ENCODE measurements around the gene TCN2.
"Not testable (repeated sequence)": the region's sequence is repeated elsewhere in the genome, so short reads cannot be mapped to it uniquely, and the experiment has no call there.

TCN2 gene

DNA sequence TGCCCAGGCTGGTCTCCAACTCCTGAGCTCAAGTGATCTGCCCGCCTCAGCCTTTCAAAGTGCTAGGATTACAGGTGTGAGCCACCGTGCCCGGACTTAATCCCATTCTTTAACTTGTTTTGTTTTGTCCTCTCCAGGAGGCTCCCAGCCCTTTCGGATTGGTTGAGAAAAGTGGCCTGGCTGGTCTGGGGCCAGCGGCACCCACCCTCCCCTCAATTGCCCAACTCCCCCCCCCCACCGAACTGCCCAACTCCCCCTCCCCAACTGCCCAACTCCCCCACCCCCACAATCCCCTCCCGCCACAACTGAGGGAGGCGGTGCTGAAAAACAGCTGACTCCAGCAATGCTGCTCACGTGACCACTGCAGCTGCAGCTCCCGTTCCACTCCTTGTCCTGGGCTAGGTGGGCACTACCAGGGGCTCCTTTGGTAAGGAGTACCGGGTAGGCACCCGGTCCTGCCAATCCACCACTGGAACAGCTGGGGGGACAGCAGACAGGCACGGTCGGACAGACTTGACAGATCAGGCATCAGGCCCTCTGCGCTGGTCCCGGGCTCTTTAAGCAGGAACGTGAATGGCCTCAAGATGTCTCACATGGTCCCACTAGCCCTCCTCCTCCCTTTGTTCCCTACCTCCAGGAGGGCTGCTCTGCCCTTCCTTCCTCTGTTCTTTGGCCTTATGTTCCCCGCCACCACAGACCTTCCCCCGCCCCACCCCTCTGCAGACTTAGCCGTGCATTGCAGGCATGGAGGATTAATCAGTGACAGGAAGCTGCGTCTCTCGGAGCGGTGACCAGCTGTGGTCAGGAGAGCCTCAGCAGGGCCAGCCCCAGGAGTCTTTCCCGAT lies at the start of gene TCN2:
Gene TCN2, plus strand, starts transcription at position 720 of the 845 bp plus-strand sequence. CDS start 158 bp downstream, outside the sequence.
- no peak for FAIRE-seq

DNA sequence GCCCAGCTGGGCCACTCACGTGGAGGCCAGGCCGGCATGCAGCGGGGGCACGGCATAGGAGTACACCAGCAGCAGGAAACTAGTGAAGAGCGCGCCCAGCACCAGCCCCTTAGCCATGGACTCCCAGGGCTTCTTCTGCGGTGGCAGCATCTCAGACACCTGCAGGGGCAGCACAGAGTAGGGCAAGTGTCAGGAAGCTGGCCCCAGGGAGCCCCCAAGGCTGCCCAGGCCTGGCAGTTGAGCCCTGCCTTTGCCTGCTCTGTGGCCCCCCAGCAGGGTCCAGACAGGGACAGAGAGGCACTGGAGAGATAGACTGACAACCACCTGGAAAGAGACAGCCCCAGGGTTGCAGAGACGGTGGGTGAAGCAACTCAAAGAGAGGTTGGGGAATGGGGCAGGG lies 49.7 kb upstream of the TCN2 start:
- no peak for FAIRE-seq

DNA sequence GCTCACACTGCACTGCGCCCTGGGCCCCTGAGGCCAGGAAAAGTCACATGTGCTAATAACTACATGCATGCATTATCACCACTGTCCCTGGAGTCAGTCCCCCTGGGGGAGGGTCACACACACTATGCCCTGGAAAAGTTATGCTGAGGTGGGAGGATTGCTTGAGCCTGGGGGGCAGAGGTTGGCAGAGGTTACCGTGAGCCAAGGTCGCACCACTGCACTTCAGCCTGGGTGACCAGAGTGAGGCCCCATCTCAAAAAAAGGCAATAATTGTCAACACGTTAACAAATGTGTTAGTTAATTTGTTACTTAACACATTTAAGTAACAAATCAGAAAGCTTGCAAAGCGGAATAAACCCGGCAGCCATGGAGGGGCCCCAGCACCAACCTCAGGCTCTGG lies 47.1 kb upstream of the TCN2 start:
- FAIRE-seq: no peak

DNA sequence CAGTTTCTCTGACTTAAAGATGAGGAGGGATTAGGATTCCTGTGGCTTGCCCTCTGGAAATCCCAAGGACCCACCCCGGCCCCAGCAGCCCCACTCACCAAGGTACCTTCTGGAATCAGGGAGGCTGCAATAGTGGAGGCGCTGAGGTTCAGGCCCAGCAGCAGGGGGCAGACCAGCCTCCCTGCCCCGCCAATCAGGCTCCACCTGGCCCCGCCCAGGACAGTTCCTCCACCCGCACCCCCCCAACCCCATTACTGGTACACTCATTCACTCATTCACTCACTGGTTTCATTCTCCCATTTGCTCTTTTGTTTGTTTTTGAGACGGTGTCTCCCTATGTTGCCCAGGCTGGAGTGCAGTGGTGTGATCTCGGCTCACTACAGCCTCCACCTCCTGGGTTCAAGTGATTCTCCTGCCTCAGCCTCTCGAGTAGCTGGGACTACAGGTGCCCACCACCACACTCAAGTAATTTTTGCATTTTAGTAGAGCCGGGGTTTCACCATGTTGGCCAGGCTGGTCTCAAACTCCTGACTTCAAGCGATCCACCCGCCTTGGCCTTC lies 46.3 kb upstream of the TCN2 start:
- not testable (repeated sequence) for FAIRE-seq

DNA sequence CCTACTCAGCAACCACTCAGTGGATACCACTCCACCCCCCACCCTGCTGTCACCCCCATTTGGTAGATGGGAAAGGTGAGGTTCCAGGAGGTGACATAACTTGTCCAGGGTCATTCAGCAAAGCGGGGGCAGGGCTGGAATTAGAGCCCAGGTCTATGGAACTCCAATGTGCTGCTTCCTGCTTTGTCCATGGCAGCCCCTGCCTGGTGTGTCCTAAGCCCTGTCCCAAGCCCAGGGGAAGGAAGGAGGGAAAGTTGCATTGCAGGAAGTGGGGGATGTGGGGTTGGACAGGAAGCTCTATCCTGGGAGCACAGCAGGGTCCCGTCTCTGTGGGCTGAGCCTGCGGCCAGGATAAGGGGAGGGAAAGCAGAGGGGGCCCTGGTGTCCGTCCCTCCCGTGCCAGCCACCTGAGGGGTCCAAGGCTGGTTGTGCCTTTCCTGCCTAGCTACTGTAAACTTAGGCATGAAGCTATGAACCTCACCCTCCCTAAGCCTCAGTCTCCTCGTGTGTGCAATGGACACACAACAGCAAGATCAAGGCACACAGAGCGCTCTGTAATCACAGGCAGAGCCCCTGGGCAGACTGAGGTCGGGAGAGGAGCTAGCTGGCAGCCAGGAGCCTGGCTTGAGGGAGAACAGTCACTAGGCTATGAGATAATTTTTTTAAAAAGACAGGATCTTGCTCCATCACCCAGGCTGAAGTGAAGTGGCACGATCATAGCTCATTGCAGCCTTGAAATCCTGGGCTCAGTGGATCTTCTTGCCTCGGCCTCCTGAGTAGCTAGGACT lies 45.4 kb upstream of the TCN2 start:
- no peak for FAIRE-seq

DNA sequence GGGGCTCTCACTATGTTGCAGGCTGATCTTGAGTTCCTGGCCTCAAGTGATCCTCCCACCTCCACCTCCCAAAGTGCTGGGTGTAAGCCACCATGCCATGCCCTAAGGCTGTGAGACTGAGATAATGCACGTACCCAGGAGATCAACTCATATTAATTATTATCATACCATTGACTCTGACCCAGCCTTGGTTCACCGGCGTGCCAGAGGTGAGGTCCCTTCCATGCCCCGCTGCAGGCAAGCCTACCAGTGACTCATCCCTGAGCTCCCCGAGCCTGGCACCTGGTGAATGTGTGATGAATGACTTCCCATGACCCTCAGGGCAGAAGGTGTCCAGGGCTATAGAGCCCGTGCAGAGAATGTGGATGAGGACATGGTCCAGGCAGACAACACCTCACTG lies 44.6 kb upstream of the TCN2 start:
- FAIRE-seq: no peak

DNA sequence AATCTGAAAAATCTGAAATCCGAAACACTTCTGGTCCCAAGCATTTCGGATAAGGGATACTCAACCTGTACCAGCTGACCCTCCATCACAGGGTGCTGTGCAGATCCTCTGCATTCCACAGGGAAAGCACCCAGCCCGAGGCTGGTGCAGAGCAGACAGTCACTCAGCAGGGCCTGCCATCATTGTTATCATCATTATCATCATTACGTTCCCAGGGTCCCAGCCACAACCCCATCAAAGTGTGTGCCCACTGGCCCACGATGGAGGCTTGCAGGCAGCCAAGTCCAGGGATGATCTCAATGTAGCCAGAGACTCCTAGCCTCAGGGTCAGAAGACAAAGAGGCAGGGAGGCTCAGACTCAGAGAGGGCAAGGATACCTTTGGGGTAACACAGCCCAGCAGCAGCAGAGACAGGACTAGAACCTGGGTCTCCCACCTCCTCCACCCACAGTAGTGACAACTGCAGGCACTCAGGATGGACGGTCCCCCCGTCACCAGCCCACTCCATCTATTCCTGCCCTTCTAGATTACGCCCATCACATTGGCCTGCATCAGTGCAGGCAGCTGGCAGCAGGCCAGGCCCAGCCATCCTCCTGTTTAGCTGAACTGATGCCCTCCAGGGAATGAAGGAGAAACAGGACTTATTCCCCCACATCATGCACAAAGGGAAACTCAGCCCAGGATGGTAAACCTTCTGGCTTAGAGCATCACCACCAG lies 42.8 kb upstream of the TCN2 start:
- no peak for FAIRE-seq

DNA sequence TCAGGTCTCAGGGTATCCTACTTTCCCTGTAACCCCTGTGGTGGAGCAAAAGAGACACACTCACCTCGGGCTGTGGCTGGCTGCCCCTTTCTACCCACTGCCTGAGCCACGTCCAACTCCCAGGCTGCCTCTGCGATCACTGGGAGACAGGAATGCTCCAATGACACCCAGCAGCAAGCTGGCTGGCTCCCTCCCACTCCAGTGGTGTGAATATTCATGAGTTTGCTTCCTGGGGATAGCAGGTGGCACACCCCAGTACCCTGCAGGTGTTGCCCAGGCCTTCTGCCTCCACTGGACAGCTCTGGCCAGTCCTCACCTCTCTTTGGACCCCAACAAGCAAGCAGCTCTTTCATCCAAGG lies 42.2 kb upstream of the TCN2 start:
- FAIRE-seq: no peak

DNA sequence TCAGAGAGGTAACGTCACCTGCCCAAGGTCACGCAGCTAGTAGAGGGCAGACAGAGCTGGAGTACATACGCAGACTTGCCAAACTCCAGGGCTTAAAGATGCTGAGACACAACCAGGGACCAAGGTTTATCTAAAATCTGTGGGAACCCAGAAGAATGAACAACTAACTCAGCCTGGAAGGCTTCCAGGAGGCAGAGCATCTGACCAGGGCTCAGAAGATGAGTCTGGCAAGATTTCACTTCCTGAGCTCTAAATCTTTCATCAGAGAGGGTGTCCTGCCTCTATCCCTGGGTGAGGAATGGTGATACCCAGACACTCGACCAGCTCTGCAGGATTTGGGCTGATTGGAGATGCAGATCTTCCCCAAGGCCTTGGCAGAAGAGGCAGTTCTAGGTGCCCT lies 41.6 kb upstream of the TCN2 start:
- FAIRE-seq: no peak

DNA sequence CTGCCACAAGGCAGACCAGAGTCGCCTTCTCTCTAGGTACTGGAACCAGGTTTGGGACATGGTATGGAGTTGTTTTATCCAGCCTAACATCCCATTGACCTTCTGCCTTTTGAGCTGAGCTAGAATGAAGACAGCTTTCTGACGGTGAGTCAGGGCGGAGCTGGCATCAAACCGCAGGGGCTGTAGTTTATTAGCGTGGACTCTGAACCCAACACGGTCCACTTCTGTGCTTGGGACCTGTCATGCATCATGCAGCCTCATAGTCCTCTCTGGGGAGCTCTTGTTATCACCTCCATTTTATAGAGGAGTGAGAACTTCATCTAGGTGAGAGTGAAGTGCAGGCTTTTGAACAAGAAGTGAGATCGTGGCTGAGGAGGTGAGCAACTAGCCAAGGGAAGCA lies 40.8 kb upstream of the TCN2 start:
- no peak for FAIRE-seq

DNA sequence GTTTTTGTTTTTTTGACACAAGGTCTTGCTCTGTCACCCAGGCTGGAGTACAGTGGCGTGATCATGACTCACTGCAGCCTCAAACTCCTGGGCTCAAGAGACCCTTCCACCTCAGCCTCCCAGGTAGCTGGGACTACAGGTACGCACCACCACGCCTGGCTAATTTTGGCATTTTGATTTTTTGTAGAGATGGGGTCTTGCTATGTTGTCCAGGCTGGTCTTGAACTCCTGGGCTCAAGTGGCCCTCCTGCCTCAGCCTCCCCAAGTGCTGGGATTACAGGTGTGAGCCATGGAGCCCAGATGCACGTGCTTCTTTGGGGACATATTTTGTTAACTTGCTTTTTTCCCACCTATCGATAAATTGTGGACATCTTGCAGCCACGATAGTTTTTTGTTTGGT lies 39.7 kb upstream of the TCN2 start:
- FAIRE-seq: not testable (repeated sequence)

DNA sequence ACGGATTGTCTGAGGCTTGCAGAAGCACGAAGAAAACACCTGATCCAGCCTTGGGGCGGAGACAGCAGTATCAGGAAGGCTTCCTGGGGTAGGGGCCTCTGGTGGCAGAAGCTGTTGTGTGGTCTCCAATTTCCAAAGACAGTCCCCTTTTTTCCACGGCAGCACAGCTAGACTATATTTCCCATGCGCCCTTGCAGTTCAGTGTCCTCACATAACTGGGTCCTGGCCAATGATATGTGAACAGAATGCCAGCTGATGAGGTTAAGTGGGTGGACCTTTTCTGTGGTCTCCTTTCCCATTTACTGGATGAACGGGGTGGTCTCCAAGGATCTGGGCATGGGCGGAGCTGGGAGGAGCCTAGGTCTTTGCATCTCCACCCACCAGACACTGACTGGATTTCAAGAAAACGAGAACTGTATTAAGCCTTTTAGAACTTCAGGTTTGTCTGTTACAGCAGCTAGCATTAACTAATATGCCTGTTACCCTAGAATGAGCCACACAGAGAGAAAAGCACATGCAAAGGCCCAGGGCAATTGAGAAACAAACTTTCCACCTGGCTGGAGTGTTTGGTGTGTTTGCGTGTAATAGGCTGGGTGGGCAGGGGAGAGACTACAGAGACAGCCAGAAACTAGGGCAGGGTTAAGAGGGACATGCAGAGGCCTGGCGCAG lies 38.7 kb upstream of the TCN2 start:
- no peak for FAIRE-seq

DNA sequence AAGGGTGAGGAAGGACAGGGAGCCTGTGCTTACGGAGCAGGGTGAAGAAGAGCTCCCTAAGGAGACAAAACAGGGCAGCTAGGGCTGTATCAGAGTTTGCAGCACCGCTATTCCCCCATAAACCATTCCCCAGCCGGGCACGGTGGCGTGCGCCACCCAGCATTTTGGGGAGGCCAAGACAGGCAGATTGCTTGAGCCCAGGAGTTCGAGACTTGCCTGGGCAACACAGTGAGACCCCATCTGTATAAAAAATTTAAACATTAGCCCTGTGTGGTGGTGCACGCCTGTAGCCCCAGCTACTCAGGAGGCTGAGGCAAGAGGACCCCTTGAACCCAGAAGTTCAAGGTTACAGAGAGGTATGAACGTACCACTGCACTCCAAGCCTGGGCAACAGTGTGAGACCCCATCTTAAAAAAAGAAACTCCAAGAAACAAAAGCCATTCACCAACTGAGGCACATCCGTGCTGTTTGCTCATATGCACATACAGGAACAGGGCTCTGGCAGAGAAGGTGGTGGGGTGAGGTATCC lies 37.2 kb upstream of the TCN2 start:
- FAIRE-seq: no peak

DNA sequence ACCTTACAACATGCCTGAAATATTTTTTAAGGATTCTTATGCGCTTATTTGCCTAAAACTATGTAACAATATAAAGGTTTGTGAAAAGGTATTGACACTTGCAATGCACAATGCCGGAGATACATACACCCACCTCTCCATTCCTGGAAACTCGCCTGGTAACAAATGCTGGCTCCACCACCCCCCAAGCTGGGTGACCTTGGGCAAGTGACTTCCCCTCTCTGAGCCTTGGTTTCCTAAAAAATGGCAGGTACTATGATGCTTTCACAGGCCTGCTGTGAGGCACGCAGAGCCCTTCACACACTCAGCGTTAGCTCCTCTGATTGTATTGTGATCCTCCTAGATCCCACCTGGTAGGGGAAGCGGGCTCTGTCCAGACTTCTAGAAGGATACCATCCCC lies 34.8 kb upstream of the TCN2 start:
- no peak for FAIRE-seq

DNA sequence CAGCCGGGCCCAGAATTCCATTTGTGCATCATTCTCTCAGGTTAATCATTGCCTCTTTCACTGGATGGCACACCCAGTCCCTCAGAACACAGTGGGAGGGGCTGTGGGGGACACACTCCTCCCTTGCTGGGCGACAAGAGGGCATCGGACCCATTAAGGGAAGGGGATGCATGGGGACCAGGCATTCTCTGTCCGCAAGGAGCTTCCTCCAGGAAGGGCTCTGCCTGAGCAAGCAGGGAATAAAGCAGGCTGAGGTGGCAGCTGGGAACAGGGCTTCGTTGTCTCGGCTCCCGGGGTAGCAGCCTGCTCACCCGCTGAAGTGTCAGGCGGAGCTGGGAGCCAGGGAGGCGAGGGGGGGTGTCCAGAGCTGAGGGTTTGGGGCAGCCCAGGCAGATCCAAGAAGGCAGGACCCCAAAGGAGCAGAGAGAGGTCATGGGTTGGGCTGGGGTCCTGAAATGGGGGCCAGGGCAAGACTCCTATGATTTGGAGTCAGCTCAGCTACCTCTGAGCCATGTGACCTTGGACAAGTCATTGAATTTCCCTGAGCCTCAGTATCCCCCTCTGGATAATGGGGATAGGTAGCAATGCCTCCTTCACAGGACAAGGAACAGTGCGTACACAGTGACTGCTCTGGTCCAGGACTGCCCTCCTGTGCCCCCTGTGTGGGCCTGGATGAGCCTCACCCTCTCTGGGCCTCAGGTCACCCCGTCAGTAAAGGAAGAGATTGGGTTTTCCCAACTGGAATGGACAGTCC lies 34.0 kb upstream of the TCN2 start:
- FAIRE-seq: no peak

DNA sequence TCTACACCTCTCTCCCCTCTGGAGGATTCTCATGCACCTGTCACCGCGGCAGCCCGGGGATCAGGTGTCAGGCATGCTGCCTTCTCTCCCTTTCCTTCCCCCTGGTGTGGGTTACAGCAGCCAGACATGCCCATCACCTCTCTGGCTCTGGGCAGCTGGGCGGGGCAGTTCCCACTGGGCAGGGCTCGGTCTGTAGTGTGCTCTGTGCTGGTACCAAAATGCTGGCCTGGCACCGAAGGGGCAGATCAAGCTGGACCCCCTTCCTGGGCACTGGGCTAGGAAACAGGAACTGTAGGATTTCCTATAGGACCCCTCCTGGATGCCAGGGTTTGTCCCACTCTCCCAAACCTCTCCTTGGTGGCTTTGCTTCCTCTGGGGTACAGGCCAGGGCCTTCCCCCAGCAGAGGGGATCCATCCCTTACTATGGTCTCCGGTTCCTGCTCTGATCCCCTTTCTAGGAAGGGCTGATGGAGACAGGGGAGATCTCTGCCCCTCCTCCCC lies 33.3 kb upstream of the TCN2 start:
- FAIRE-seq: no peak

DNA sequence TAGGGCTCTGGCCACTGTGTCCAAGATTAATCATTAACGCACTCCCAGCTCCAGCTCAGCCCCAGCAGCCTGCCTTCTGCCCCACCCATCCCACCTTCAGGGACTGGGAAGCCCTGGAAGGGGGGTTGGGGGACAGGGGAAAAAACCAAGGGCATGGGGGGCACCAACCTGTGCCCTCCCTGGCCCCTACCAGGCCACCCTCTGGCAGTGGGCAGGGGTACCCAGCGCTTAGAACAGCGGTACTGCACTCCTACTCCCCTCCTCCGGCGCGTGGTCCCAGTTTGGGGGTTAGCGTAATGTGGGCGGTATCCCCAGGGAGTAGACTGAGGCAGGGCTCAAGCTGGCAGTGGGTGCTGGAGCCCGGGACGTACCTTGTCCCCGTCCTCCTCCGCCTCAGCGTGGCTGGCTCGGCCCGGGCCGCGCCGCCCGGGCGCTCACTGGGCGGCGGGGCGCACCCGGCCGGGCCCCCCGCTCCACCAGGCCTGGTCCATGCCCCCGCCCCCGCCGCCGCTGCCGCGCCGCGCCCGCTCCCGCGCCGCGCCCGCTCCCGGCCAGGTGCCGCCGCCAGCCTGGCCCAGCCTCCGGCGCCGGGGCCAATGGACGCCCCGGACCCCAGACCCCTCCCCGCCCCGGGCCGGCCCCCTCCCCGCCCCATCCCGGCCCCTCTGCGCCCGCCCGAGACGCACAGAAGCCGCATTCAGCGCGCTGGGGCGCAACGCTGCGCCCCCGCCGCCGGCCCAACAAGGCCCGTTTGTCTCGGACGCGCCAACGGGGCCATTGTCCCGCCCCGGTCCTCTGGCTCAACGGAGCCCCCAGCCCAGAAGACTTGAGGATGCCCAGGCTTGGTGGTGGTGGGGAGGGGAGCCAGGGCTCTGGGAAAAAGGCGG lies 32.6 kb upstream of the TCN2 start, which contains the start of gene GAL3ST1:
Gene GAL3ST1, minus strand, starts transcription at position 571 of the 887 bp plus-strand sequence. CDS start 17,273 bp downstream, outside the sequence.
- no peak for FAIRE-seq

DNA sequence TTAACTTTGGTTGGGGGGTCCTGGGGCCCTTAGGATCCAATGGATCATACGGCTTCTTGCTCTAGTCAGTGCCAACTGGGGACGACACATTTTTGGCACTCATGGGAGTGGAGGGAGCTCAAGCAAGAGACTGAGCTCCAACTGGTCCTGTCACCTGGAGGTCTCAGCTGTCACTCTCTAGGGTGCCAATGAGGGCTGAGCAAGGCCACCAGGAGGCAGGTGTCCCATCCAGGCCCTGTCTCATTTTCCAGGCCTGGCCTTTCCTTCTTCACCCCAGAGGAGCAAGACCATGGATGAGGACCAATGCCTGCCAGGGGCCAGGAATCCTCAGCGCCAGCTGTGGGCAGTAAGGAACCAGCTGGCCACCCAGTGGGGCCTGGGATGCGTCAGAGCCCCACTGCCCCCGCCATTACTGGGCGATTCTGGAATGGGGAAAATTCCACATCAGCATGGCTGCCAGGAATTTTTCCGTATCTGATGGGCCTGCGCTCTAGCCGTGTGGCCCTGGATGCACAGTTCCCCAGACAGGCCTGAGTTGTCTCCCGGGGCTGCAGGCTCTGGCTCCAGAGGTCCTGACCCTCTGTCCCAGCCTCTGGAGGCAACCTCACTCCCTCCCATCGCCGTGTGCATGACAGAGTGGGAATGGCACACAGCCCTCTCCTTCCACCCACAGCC lies 31.8 kb upstream of the TCN2 start:
- FAIRE-seq: no peak

DNA sequence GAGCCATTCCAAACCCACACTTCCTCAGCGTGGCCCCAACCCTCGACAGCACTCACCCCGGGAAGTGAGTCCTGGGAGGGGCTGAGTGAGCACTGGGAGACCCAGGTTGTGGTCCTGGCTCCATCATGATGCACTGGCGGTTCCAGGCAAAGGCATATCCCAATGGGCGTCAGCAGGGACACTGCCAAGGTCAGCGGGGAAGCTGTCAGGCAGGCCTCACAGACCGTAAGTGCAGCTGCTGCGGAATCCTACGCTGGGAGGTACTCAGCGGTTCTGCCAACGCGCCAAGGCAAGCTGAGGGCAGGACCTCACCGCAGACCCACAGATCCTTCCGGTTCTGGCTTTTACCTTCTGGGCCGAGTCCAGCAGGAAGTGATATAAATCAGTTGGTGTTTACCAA lies 31.1 kb upstream of the TCN2 start:
- FAIRE-seq: no peak

DNA sequence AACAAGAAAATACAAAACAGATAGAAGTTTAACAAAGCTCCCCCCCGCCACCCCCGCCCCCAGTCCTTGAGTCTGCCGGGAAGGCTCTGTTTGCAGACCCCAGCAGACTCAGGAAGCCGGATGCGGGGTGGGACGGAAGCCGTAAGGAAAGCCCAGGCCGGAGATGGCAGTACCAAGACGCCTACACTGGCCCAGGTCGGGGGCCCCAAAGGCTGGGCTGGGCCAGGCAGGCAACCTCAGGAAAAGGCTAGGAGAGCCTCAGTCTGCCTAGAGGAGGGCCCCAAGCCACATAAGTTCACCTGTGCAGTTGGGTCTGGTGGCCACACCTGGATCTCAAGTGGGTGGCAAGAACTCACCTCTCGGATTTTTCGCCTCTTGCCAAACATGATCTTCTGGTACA lies 28.5 kb upstream of the TCN2 start:
- no peak for FAIRE-seq

All from endometrium (tissue), 2 donors.